ENCODE data around the gene RGS7.

GRCh38 chr1:241272828-241273227, 84.2 kb downstream of the RGS7 start:
- TF ChIP-seq CTCF (IDR thresholded peaks at IDR 0.05) (no peak), POLR2A (IDR thresholded peaks at IDR 0.05) (no peak)

Data from Peyer's patch (tissue), 4 donors.